Stimulated activated CD4-positive, alpha-beta T cell treated with anti-CD3 and anti-CD28 coated beads, Interleukin-1b, Interleukin-23, amount 100 ng/mL, for 24 hours (primary cell): ENCODE results near the gene GLRX5.

Experiments used
- DNase-seq, 4 experiments: peaks; one replicate each; pipeline ENCODE4 v3.0.0-alpha.2; 2020; ENCODE audit warnings: low read depth in 4 of 4, low spot score in 1 of 4

The GLRX5 gene

GRCh38 chr14:95531969-95532368 lies 2.9 kb upstream of the GLRX5 start:
- no peak for DNase-seq

- no peak for DNase-seq
Measured at GRCh38 chr14:95533391-95533821, 1.4 kb upstream of the GLRX5 start.

- no peak for DNase-seq
Measured at GRCh38 chr14:95533822-95534221, 1.0 kb upstream of the GLRX5 start.

GRCh38 chr14:95535226-95536021 lies 574 bp downstream of the GLRX5 start:
- no peak for DNase-seq

GRCh38 chr14:95536036-95536593 lies 1.3 kb downstream of the GLRX5 start:
- no peak for DNase-seq

GRCh38 chr14:95536671-95537070 lies 1.8 kb downstream of the GLRX5 start:
- no peak for DNase-seq

- DNase-seq: no peak
Measured at GRCh38 chr14:95537298-95538089, 2.6 kb downstream of the GLRX5 start.

GRCh38 chr14:95538801-95539509 lies 4.1 kb downstream of the GLRX5 start:
- no peak for DNase-seq

- DNase-seq: no peak
Measured at GRCh38 chr14:95540236-95540855, 5.5 kb downstream of the GLRX5 start.

GRCh38 chr14:95541346-95541745 lies 6.5 kb downstream of the GLRX5 start:
- no peak for DNase-seq

- no peak for DNase-seq
Measured at GRCh38 chr14:95541932-95542930, 7.4 kb downstream of the GLRX5 start.

- no peak for DNase-seq
Measured at GRCh38 chr14:95543021-95543420, 8.2 kb downstream of the GLRX5 start.

- no peak for DNase-seq
Measured at GRCh38 chr14:95544588-95544987, 9.7 kb downstream of the GLRX5 start.

- DNase-seq: no peak
Measured at GRCh38 chr14:95545515-95546168, 10.8 kb downstream of the GLRX5 start.

- DNase-seq: no peak
Measured at GRCh38 chr14:95547272-95547625, 12.4 kb downstream of the GLRX5 start.

- DNase-seq: no peak
Measured at GRCh38 chr14:95547626-95548327, 12.9 kb downstream of the GLRX5 start.

- no peak for DNase-seq
Measured at GRCh38 chr14:95548328-95548929, 13.6 kb downstream of the GLRX5 start.
